GM19455 (cell line): ENCODE results near the gene TMEM270.
"Not testable (repeated sequence)": the region's sequence is repeated elsewhere in the genome, so short reads cannot be mapped to it uniquely, and the experiment has no call there.

Experiments
- ATAC-seq: cut with Tn5 transposase; IDR thresholded peaks from one replicate; pipeline ENCODE4 v1.9.1; 2021; ENCODE audit not compliant: unreplicated experiment

The TMEM270 gene

GRCh38 chr7:73860859-73861258 is at the start of gene TMEM270:
TSS of gene TMEM270 (plus strand) at chr7:73861159. CDS start at chr7:73861195, 36 bp downstream.
- ATAC-seq, result no peak

DNA sequence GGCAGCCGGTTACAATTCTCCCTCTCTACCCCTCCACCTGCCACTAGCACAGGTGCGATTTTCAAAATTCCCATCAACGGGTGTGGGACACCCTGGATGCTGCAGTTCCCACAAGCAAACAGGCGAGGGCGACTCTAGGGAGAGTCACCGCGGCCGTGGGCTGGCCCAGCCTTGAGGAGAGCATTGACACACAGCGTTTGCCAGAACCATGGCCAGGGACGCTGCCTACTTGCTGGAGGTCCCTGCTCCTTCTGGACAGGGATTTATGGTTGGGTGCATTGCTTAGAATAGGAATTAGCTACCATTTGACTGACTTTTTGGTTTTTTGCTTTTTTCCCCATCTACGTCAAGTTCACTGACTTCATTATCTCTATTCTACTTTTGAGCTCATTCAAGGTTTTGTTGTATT is 49.2 kb upstream of the TMEM270 start:
- ATAC-seq, result no peak

GRCh38 chr7:73812996-73813395 is 48.0 kb upstream of the TMEM270 start:
- ATAC-seq, result no peak

GRCh38 chr7:73815436-73815835 is 45.5 kb upstream of the TMEM270 start:
- ATAC-seq, result no peak

DNA sequence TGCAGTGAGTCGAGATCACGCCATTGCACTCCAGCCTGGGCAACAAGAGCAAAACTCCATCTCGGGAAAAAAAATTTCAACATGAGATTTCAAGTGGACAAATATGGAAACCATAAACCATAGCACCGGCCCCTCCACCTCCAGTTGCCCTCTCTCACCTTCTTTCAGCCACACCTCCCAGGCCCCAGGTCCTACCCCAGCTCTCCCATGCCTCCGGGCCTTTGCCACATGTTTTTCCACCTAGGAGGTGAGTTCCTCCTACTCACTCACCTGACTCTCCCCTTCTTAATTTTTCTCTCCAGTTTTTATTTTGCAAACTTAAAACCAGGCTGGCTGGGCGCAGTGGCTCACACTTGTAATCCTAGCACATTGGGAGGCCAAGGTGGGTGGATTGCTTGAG is 43.8 kb upstream of the TMEM270 start:
- ATAC-seq, result no peak

- no peak for ATAC-seq
These were observed 40.9 kb upstream of the TMEM270 start for GRCh38 chr7:73820013-73820412.

DNA sequence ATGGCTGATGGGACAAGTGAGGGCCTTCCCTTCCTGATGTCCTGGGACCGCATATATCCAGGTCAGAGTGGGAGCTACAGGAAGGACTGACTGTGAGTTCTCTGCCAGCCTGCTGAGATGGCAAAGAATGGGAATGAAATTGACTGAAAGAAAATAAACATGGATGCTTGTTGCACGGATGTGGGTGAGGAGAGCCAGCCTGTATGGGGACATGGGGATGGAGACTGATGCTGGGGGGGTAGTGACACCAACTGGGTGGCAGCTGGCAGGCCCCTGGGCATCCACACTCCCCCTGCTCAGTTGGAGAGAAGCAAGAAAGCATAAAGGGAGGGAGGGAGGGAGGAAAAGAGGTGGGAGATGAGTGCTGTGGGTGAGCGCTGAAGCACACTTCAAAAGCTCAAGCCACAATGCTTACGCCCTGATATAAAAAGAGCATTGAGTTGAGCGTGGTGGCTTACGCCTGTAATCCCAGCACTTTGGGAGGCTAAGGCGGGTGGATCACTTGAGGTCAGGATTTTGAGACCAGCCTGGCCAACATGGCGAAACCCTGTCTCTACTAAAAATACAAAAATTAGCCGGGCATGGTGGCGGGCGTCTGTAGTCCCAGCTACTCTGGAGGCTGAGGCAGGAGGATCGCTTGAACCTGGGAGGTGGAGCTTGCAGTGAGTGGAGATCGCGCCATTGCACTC is 39.2 kb upstream of the TMEM270 start:
- not testable (repeated sequence) for ATAC-seq

GRCh38 chr7:73822319-73823173 is 38.4 kb upstream of the TMEM270 start:
- no peak for ATAC-seq

DNA sequence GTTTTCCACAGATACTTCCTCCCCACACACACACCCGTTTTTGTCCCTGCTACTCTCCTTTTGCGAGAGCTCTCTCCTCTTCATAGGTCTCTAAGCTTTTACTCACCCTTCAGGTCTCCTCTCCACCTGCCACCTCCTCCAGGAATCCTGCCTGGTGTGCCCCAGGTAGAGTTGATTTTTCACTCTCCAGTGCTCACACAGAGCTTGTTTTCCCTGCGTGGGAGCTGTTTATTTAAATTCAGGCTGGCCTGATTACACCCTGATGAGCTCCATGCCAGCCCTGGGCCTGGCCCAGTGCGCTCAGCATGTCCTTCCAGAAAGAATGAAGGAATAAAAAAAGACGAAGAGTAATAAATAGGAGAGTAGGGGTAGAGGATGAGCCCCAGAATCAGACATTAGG is 37.7 kb upstream of the TMEM270 start:
- no peak for ATAC-seq

DNA sequence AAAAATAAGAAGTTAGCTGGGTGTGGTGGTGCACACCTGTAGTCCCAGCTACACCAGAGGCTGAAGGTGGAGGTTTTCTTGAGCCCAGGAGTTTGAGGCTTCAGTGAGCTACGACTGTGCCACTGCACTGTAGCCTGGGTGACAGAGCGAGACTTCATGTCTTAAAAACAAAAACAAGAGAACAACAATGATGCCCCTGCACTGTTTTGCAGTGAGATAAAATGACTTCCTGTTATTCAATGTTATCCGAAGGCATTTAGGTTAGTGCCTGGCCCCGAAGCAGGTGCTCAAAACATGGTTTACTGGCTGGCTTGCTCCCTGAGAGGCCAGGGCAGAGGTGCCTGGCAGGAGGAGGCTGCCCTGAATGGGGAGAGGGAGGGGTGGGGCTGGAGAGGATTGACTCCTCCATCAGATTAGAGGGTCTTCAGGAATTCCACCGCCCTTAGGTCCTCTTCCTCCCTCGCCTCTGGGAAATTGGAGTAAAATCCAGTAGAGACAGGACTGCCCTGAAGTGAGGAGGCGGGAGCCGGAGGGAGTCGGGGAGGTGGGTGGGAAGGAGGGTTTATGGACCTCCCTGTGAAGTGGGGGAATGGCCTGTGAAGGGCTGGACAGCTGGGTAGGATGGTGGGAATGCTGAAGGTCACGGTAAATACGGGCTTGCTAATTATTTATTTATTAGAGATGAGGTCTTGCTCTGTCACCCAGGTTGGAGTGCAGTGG is 36.9 kb upstream of the TMEM270 start:
- ATAC-seq, result no peak

- ATAC-seq, result no peak
These were observed 36.0 kb upstream of the TMEM270 start for GRCh38 chr7:73824986-73825385.

GRCh38 chr7:73827567-73828106 is 33.3 kb upstream of the TMEM270 start:
- no peak for ATAC-seq

- no peak for ATAC-seq
These were observed 32.7 kb upstream of the TMEM270 start for GRCh38 chr7:73828107-73828803.

DNA sequence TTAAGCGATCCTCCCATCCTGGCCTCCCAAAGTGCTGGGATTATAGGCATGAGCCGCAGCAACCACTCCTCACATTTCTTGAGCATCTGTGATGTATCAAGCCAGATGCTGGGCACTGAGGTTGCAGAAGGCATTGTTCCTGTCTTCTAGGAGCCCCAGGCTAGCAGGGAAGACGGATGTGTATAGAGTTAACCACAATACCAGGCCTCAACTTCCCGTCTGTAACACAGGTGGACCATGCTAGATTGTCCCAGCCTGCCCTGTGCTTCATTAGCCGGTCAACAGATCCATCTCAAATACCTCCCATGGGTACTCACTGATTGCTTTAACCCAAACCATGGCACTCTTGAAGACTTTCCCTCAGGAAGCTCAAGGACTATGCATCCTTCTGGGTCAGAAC is 32.0 kb upstream of the TMEM270 start:
- ATAC-seq, result no peak

DNA sequence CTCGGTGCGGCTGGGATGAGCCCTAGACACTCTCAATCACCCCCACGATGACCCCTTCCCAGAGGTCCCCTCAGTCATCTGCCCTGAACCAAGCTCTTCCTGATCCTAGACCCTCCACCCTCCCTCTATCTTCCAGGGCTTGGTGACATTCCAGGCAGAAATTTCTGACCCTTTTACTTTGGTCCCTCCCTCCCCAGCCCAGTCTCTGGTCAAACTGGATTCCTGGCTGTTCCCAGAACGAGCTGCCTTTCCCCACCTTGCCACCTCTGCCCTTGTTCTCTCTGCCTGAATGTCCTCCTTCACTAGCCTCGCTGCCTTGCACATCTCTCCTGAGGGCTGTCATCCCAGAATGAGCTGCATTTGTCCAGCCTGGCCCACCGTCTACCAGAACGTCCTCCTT is 31.5 kb upstream of the TMEM270 start:
- no peak for ATAC-seq

- no peak for ATAC-seq
These were observed 30.9 kb upstream of the TMEM270 start for GRCh38 chr7:73829921-73830680.

DNA sequence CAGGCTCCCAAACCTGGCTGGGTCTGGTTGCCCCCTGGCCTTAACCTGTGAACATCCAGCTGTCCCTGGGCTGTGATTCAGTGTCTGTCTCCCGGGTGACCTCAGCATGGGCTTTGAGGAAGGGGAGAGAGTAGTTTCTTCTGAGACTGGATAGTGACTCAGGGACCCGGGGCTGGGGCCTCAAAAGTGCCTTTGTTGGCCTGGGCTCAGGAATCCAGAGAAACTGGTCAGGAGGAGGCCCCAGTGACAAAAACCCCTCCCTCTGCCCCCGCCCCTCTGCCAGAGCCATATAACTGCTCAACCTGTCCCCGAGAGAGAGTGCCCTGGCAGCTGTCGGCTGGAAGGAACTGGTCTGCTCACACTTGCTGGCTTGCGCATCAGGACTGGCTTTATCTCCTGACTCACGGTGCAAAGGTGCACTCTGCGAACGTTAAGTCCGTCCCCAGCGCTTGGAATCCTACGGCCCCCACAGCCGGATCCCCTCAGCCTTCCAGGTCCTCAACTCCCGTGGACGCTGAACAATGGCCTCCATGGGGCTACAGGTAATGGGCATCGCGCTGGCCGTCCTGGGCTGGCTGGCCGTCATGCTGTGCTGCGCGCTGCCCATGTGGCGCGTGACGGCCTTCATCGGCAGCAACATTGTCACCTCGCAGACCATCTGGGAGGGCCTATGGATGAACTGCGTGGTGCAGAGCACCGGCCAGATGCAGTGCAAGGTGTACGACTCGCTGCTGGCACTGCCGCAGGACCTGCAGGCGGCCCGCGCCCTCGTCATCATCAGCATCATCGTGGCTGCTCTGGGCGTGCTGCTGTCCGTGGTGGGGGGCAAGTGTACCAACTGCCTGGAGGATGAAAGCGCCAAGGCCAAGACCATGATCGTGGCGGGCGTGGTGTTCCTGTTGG is 30.0 kb upstream of the TMEM270 start, which contains the start of gene CLDN4:
TSS of gene CLDN4 (plus strand) at position 316 of the 903 bp plus-strand sequence. CDS start at position 522, 206 bp downstream.
- no peak for ATAC-seq

GRCh38 chr7:73831584-73831833 is 29.4 kb upstream of the TMEM270 start:
- no peak for ATAC-seq
